GM23338 (cell line): ENCODE measurements around the gene LCE1F. TPM values are rescaled to one million over a fixed set of nuclear protein-coding genes. Genes with fewer than 3 reads are reported as not detected.

Source experiments
- EZH2 ChIP-seq: fragments of 200-600 bp; sonication (generic); IDR thresholded peaks from one replicate; pipeline ENCODE4 v1.8.0; 2017; ENCODE audit warnings: antibody characterized with exemption, mild to moderate bottlenecking, low read depth; ENCODE audit not compliant: unreplicated experiment
- EZH2phosphoT487 ChIP-seq: fragments of 200-600 bp; sonication (generic); IDR thresholded peaks from one replicate; pipeline ENCODE4 v1.8.1; 2018; ENCODE audit warnings: antibody characterized with exemption; ENCODE audit not compliant: unreplicated experiment
- REST ChIP-seq: IDR thresholded peaks from one replicate; pipeline ENCODE4 v1.6.1; 2018; ENCODE audit warnings: antibody characterized with exemption; ENCODE audit not compliant: unreplicated experiment
- ZNF331 ChIP-seq: fragments of 250-450 bp; sonication (Bioruptor Pico); IDR thresholded peaks from 2 replicates; pipeline ENCODE4 v1.5.0; 2020; ENCODE audit warnings: low read depth, mild to moderate bottlenecking, moderate library complexity
- ZNF462 ChIP-seq: fragments of 250-450 bp; sonication (Bioruptor Pico); IDR thresholded peaks from 2 replicates; pipeline ENCODE4 v1.5.0; 2020; ENCODE audit warnings: mild to moderate bottlenecking, moderate library complexity
- polyA plus RNA-seq: library from polyadenylated mRNA; unstranded; fragments of >200 nt; fragmentation: Nextera tagmentation; extraction: Ambion mirVana; gene quantifications from 2 replicates; pipeline ENCODE4 v1.2.1, GENCODE V29; 2016
- total RNA-seq: library from RNA; depleted of rRNA; stranded (reverse); fragments of >200 nt; shearing (Covaris generic); gene quantifications from 2 replicates; pipeline ENCODE4 v1.2.3, GENCODE V29; 2014

LCE1F gene
- total and polyA plus RNA-seq, 2 experiments from 2014 or later, result not detected

GRCh38 chr1:152760551-152761190, 14.3 kb upstream of the LCE1F start (continued):
- no peak for TF ChIP-seq REST
- no peak for TF ChIP-seq EZH2phosphoT487
- TF ChIP-seq ZNF462 (CRISPR knock-in tag), result no peak
- no peak for TF ChIP-seq EZH2
- no peak for TF ChIP-seq ZNF331 (CRISPR knock-in tag)
